Keratinocyte (primary cell): ENCODE data around the gene PTPN12. TPM values are rescaled to one million over a fixed set of nuclear protein-coding genes. Genes with fewer than 3 reads are reported as not detected.
"Not testable (repeated sequence)": the region's sequence is repeated elsewhere in the genome, so short reads cannot be mapped to it uniquely, and the experiment has no call there.

Experiments used
- DNase-seq: peaks from one replicate; pipeline ENCODE4 v3.0.0-alpha.2; 2011; ENCODE audit warnings: low read depth, missing footprints, low spot score
- FAIRE-seq: peaks from 2 replicates; lab custom pipeline; 2011; peaks lifted over from hg19 to GRCh38; lab: Jason Lieb, UNC
- H2AFZ ChIP-seq: 2 replicates; pipeline ENCODE4 v1.6.0; 2012; ENCODE audit warnings: low read length, control low read depth, inconsistent platforms; ENCODE audit not compliant: control insufficient read depth
- H3K27ac ChIP-seq: 2 replicates; pipeline ENCODE4 v1.5.1; 2011; ENCODE audit warnings: low read length; ENCODE audit not compliant: control insufficient read depth, insufficient read depth
- H3K27me3 ChIP-seq: 3 replicates; pipeline ENCODE4 v1.6.0; 2011; ENCODE audit warnings: low read length; ENCODE audit not compliant: control insufficient read depth, insufficient read depth; ENCODE audit errors: extremely low read depth
- H3K36me3 ChIP-seq, 2 experiments: 2 replicates in 1 of 2; 3 replicates in 1 of 2; pipeline ENCODE4 v1.5.1; 2011; ENCODE audit warnings: low read length in 2 of 2, mild to moderate bottlenecking in 1 of 2; ENCODE audit not compliant: control insufficient read depth in 2 of 2, insufficient read depth in 2 of 2; ENCODE audit errors: extremely low read depth in 1 of 2
- H3K4me1 ChIP-seq: 3 replicates; pipeline ENCODE4 v1.5.1; 2011; ENCODE audit warnings: low read length; ENCODE audit not compliant: control insufficient read depth, insufficient read depth; ENCODE audit errors: extremely low read depth
- H3K4me2 ChIP-seq: 3 replicates; pipeline ENCODE4 v1.6.0; 2011; ENCODE audit warnings: low read depth, low read length; ENCODE audit not compliant: control insufficient read depth, insufficient read depth; ENCODE audit errors: extremely low read depth
- H3K4me3 ChIP-seq, 3 experiments: fragments of 200-600 bp in 1 of 3; sonication (generic) in 1 of 3; 2 replicates in 2 of 3; 3 replicates in 1 of 3; pipeline ENCODE4 v1.5.1; 2011 to 2016; ENCODE audit warnings: low read length in 3 of 3, mild to moderate bottlenecking in 3 of 3, control low read depth in 2 of 3, inconsistent platforms in 1 of 3, low read depth in 1 of 3, mixed read lengths in 1 of 3, mixed run types in 1 of 3, moderate library complexity in 1 of 3; ENCODE audit not compliant: control insufficient read depth in 2 of 3, insufficient read depth in 2 of 3; ENCODE audit errors: extremely low read depth in 1 of 3
- H3K79me2 ChIP-seq: 2 replicates; pipeline ENCODE4 v1.6.0; 2012; ENCODE audit warnings: low read length; ENCODE audit not compliant: control insufficient read depth, insufficient read depth
- H3K9ac ChIP-seq: 3 replicates; pipeline ENCODE4 v1.6.0; 2011; ENCODE audit warnings: low read length; ENCODE audit not compliant: control insufficient read depth, insufficient read depth; ENCODE audit errors: extremely low read depth
- H3K9me1 ChIP-seq: 3 replicates; pipeline ENCODE4 v1.6.0; 2011; ENCODE audit warnings: low read length; ENCODE audit not compliant: control insufficient read depth, insufficient read depth; ENCODE audit errors: extremely low read depth
- H3K9me3 ChIP-seq: 2 replicates; pipeline ENCODE4 v1.5.1; 2012; ENCODE audit warnings: low read depth, low read length; ENCODE audit not compliant: control insufficient read depth
- H4K20me1 ChIP-seq: 3 replicates; pipeline ENCODE4 v1.6.0; 2011; ENCODE audit warnings: low read length; ENCODE audit not compliant: control insufficient read depth, insufficient read depth; ENCODE audit errors: extremely low read depth
- EZH2 ChIP-seq: IDR thresholded peaks from one replicate; pipeline ENCODE4 v1.6.1; 2012; ENCODE audit warnings: inconsistent platforms, mild to moderate bottlenecking, low read length, moderate library complexity
- dilution Hi-C: fragments of 300-500 bp; cut with MboI; formaldehyde crosslinking; loops from one replicate; pipeline ENCODE4 v1.7.0; 2020; ENCODE audit warnings: low sequenced_read_pairs; ENCODE audit not compliant: extremely low pct_ligation_motif_present
- polyA plus RNA-seq, 5 experiments: library from polyadenylated mRNA; depleted of rRNA in 3 of 5; stranded (reverse) in 3 of 5; stranded (forward) in 1 of 5; unstranded in 1 of 5; fragments of >200 nt; gene quantifications; 1 replicate in 1 of 5; 2 replicates in 3 of 5; 3 replicates in 1 of 5; pipeline versions ENCODE4 v1.2.1 to v1.2.3, GENCODE V29; 2011 to 2012; ENCODE audit warnings: missing spikeins in 2 of 5, low read depth in 1 of 5, low replicate concordance in 1 of 5
- TF ChIP-seq, protein P1 (sequence below), 3 experiments: IDR thresholded peaks in 1 of 3; conservative IDR thresholded peaks in 1 of 3; optimal IDR thresholded peaks in 1 of 3; 2 replicates in 2 of 3; 3 replicates in 1 of 3; pipeline versions ENCODE3 to v1.5.1; 2011; ENCODE audit warnings: low read length in 3 of 3, mild to moderate bottlenecking in 3 of 3, moderate library complexity in 2 of 3, control low read depth in 1 of 3, inconsistent platforms in 1 of 3; ENCODE audit not compliant: insufficient read depth in 2 of 3; ENCODE audit errors: extremely low read depth in 1 of 3

The PTPN12 gene
- polyA plus RNA-seq, 1 donor (not counting 4 experiments of a cell fraction or from before 2014, with no cell fraction given), result 61.1 TPM

- dilution Hi-C loops, result no loop called here
- Histone ChIP-seq H3K79me2 (peaks cover 77% of the 10 kb centered on the region), H3K9me3 (no peaks in the 10 kb centered on the region), H3K4me2 (peak overlapping the region; percentile 94), H3K4me3 (peak overlapping the region; percentile 11 to 74 (median 18)), H3K9me1 (peaks cover 4% of the 10 kb centered on the region), H3K27ac (peak overlapping the region; percentile 51), H2AFZ (no peak overlapping the region), H4K20me1 (peaks cover 20% of the 10 kb centered on the region), H3K27me3 (no peaks in the 10 kb centered on the region), H3K36me3 (peaks cover 0 to 2% of the 10 kb centered on the region in 2 experiments), H3K9ac (no peak overlapping the region), H3K4me1 (peaks cover 43% of the 10 kb centered on the region)
- TF ChIP-seq, protein P1, sequence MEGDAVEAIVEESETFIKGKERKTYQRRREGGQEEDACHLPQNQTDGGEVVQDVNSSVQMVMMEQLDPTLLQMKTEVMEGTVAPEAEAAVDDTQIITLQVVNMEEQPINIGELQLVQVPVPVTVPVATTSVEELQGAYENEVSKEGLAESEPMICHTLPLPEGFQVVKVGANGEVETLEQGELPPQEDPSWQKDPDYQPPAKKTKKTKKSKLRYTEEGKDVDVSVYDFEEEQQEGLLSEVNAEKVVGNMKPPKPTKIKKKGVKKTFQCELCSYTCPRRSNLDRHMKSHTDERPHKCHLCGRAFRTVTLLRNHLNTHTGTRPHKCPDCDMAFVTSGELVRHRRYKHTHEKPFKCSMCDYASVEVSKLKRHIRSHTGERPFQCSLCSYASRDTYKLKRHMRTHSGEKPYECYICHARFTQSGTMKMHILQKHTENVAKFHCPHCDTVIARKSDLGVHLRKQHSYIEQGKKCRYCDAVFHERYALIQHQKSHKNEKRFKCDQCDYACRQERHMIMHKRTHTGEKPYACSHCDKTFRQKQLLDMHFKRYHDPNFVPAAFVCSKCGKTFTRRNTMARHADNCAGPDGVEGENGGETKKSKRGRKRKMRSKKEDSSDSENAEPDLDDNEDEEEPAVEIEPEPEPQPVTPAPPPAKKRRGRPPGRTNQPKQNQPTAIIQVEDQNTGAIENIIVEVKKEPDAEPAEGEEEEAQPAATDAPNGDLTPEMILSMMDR (optimal IDR thresholded peaks at IDR 0.05 in 1 of 3, IDR thresholded peaks at IDR 0.05 in 1 of 3, conservative IDR thresholded peaks at IDR 0.05 in 1 of 3; ENCODE audit: extremely low read depth in 1 of 3, insufficient read depth in 2 of 3, low read length in 3 of 3), result no peak
- TF ChIP-seq EZH2, result no peak
- DNase-seq (no peak), FAIRE-seq (no peak)
Measured at GRCh38 chr7:77540402-77540822, 3.3 kb downstream of the PTPN12 start.

DNA sequence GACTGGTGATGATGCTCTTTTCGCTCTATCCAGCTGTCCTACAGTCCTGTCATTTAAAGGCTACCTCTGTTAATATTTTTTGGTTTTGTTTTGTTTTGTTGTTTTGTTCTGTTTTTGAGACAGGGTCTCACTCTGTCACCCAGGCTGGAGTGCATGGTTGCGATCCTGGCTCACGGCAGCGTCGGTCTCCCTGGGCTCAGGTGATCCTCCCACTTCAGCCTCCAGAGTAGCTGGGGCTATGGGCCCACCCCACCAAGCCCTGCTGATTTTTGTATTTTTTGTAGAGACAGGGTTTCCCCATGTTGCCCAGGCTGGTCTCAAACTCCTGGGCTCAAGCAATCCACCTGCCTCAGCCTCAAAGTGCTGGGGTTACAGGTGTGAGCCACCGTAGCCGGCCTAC is 3.9 kb downstream of the PTPN12 start:
- H3K9me3 ChIP-seq, H3K27me3 ChIP-seq, H3K9ac ChIP-seq, H3K9me1 ChIP-seq, DNase-seq, H2AFZ ChIP-seq, H3K27ac ChIP-seq, FAIRE-seq, dilution Hi-C loops, H3K36me3 ChIP-seq: not testable (repeated sequence)
- peak overlapping the region; percentile 94 for H3K4me2 ChIP-seq
- peaks cover 82% of the 10 kb centered on the region for H3K79me2 ChIP-seq
- peaks cover 40% of the 10 kb centered on the region for H3K4me1 ChIP-seq
- H4K20me1 ChIP-seq, result peaks cover 20% of the 10 kb centered on the region
- H3K4me3 ChIP-seq, result peak overlapping the region in 1 of 3 experiments; percentile 74

GRCh38 chr7:77542409-77542808 is 5.3 kb downstream of the PTPN12 start:
- Histone ChIP-seq H3K4me2 (peak overlapping the region; percentile 45), H4K20me1 (peaks cover 20% of the 10 kb centered on the region), H3K4me1 (peaks cover 40% of the 10 kb centered on the region), H3K4me3 (no peak overlapping the region), H3K27me3 (no peaks in the 10 kb centered on the region), H3K9ac (no peak overlapping the region), H3K27ac (peak overlapping the region; percentile 24), H3K79me2 (peaks cover 96% of the 10 kb centered on the region), H3K36me3 (peaks cover 0 to 2% of the 10 kb centered on the region in 2 experiments), H3K9me1 (peaks cover 4% of the 10 kb centered on the region), H3K9me3 (no peaks in the 10 kb centered on the region), H2AFZ (no peak overlapping the region)
- no peak for TF ChIP-seq EZH2
- TF ChIP-seq, protein P1 (optimal IDR thresholded peaks at IDR 0.05 in 1 of 3, IDR thresholded peaks at IDR 0.05 in 1 of 3, conservative IDR thresholded peaks at IDR 0.05 in 1 of 3; ENCODE audit: extremely low read depth in 1 of 3, insufficient read depth in 2 of 3, low read length in 3 of 3), result no peak
- no peak for DNase-seq
- FAIRE-seq, result no peak
- dilution Hi-C loops, result no loop called here
